IMR-90 (cell line): ENCODE measurements around the gene OR6N2. TPM values are rescaled to one million over a fixed set of nuclear protein-coding genes. Genes with fewer than 3 reads are reported as not detected.

ENCODE experiments used
- ATAC-seq: fragments of 200-7000 bp; cut with Tn5 transposase; 2 replicates; pipeline ENCODE4 v1.9.1; 2020; ENCODE audit warnings: low read depth, mild to moderate bottlenecking, moderate library complexity
- BruUV-seq: library from RNA; stranded (reverse); fragments of 400-500 nt; replicated peaks from 2 replicates; lab custom pipeline; 2021; lab: Mats Ljungman, UMichigan
- CTCF ChIA-PET: fragments of 300-600 bp; formaldehyde crosslinking; extraction: SDS; loops from one replicate; lab custom pipeline; 2021; ENCODE audit warnings: antibody characterized with exemption; lab: Yijun Ruan, JAX
- POLR2A ChIA-PET: fragments of 300-600 bp; sonication (Branson Sonifier 250); formaldehyde crosslinking; loops from one replicate; lab custom pipeline; 2022; ENCODE audit warnings: antibody characterized with exemption; ENCODE audit not compliant: unreplicated experiment; lab: Charles Lee
- DNase-seq: peaks from one replicate; pipeline ENCODE4 v3.0.0; 2013
- H2AFZ ChIP-seq: replicated peaks from 2 replicates; pipeline ENCODE3; 2013; ENCODE audit warnings: low read length, mild to moderate bottlenecking; ENCODE audit not compliant: poor library complexity
- H2AK5ac ChIP-seq: 2 replicates; pipeline ENCODE4 v1.6.1; 2013; ENCODE audit warnings: low read depth, low read length, inconsistent platforms
- H2AK9ac ChIP-seq: replicated peaks from 2 replicates; pipeline ENCODE3; 2013; ENCODE audit warnings: mild to moderate bottlenecking, low read depth, low read length, moderate library complexity; ENCODE audit not compliant: poor library complexity
- H2BK120ac ChIP-seq: 2 replicates; pipeline ENCODE4 v1.6.1; 2013; ENCODE audit warnings: low read depth, low read length, inconsistent platforms
- H2BK15ac ChIP-seq: 3 replicates; pipeline ENCODE4 v1.6.1; 2013; ENCODE audit warnings: low read depth, low read length, inconsistent platforms
- H2BK20ac ChIP-seq: 2 replicates; pipeline ENCODE4 v1.6.1; 2013; ENCODE audit warnings: low read depth, mild to moderate bottlenecking, inconsistent platforms, low read length, moderate library complexity
- H2BK5ac ChIP-seq: 2 replicates; pipeline ENCODE4 v1.6.1; 2013; ENCODE audit warnings: mild to moderate bottlenecking, low read depth, low read length, inconsistent platforms; ENCODE audit not compliant: poor library complexity, severe bottlenecking
- H3K14ac ChIP-seq: replicated peaks from 2 replicates; pipeline ENCODE4 v1.6.1; 2013; ENCODE audit warnings: low read depth, low read length, inconsistent platforms
- H3K18ac ChIP-seq: 2 replicates; pipeline ENCODE4 v1.6.1; 2013; ENCODE audit warnings: low read depth, low read length, control low read depth
- H3K23ac ChIP-seq: 2 replicates; pipeline ENCODE4 v1.6.1; 2013; ENCODE audit warnings: low read depth, low read length, inconsistent platforms
- H3K27ac ChIP-seq: 2 replicates; pipeline ENCODE4 v1.5.1; 2013; ENCODE audit warnings: mild to moderate bottlenecking, control low read depth, low read length; ENCODE audit not compliant: insufficient read depth
- H3K27me3 ChIP-seq: 2 replicates; pipeline ENCODE4 v1.6.1; 2013; ENCODE audit warnings: low read length; ENCODE audit not compliant: control insufficient read depth, insufficient read depth
- H3K36me3 ChIP-seq: 2 replicates; pipeline ENCODE4 v1.6.1; 2013; ENCODE audit warnings: low read length, mixed read lengths; ENCODE audit not compliant: control insufficient read depth, insufficient read depth
- H3K4ac ChIP-seq: 2 replicates; pipeline ENCODE4 v1.6.1; 2013; ENCODE audit warnings: low read depth, low read length, inconsistent platforms
- H3K4me1 ChIP-seq: 2 replicates; pipeline ENCODE4 v1.6.1; 2013; ENCODE audit warnings: low read length, mixed read lengths; ENCODE audit not compliant: control insufficient read depth, insufficient read depth
- H3K4me2 ChIP-seq: 2 replicates; pipeline ENCODE4 v1.6.1; 2013; ENCODE audit warnings: low read depth, mild to moderate bottlenecking, control low read depth, low read length, moderate library complexity
- H3K4me3 ChIP-seq: 2 replicates; pipeline ENCODE4 v1.5.1; 2013; ENCODE audit warnings: low read depth, mild to moderate bottlenecking, control low read depth, low read length, moderate library complexity; ENCODE audit not compliant: insufficient read depth
- H3K56ac ChIP-seq: 2 replicates; pipeline ENCODE4 v1.6.1; 2013; ENCODE audit warnings: low read length, inconsistent platforms; ENCODE audit not compliant: insufficient read depth; ENCODE audit errors: extremely low read depth
- H3K79me1 ChIP-seq, 2 experiments: 2 replicates each; pipeline ENCODE4 v1.6.1; 2013; ENCODE audit warnings: low read length in 2 of 2, inconsistent platforms in 1 of 2, low read depth in 1 of 2
- H3K9ac ChIP-seq: 2 replicates; pipeline ENCODE4 v1.6.1; 2013; ENCODE audit warnings: low read depth, low read length, control low read depth
- H3K9me1 ChIP-seq: 2 replicates; pipeline ENCODE4 v1.6.1; 2013; ENCODE audit warnings: low read length, inconsistent platforms; ENCODE audit not compliant: insufficient read depth
- H3K9me3 ChIP-seq: 2 replicates; pipeline ENCODE4 v1.6.1; 2013; ENCODE audit warnings: low read length; ENCODE audit not compliant: control insufficient read depth, insufficient read depth
- H4K20me1 ChIP-seq: 2 replicates; pipeline ENCODE4 v1.6.1; 2013; ENCODE audit warnings: low read length, inconsistent platforms; ENCODE audit not compliant: insufficient read depth
- H4K5ac ChIP-seq: 2 replicates; pipeline ENCODE4 v1.6.1; 2013; ENCODE audit warnings: mild to moderate bottlenecking, low read depth, low read length, control low read depth
- H4K8ac ChIP-seq, 2 experiments: 2 replicates each; pipeline ENCODE4 v1.6.1; 2013; ENCODE audit warnings: low read depth in 2 of 2, low read length in 2 of 2, control low read depth in 1 of 2, inconsistent platforms in 1 of 2
- H4K91ac ChIP-seq: 2 replicates; pipeline ENCODE4 v1.6.1; 2013; ENCODE audit warnings: low read depth, low read length, inconsistent platforms; ENCODE audit not compliant: insufficient read depth
- BHLHE40 ChIP-seq: fragments of 150-350 bp; IDR thresholded peaks from 2 replicates; pipeline ENCODE4 v1.6.1; 2016; ENCODE audit warnings: mild to moderate bottlenecking, low read depth, low read length
- CEBPB ChIP-seq: IDR thresholded peaks from 2 replicates; pipeline ENCODE4 v1.6.1; 2012; ENCODE audit warnings: low read depth, low read length, improper control_type of control experiment
- CHD1 ChIP-seq: IDR thresholded peaks from 2 replicates; pipeline ENCODE4 v1.6.1; 2012; ENCODE audit warnings: low read depth, low read length, improper control_type of control experiment
- ELK1 ChIP-seq: fragments of 150-350 bp; IDR thresholded peaks from 2 replicates; pipeline ENCODE4 v1.6.1; 2016; ENCODE audit warnings: low read depth, mild to moderate bottlenecking, low read length, moderate library complexity, borderline replicate concordance
- FOS ChIP-seq: fragments of 150-350 bp; IDR thresholded peaks from 2 replicates; pipeline ENCODE4 v1.6.1; 2016; ENCODE audit warnings: low read depth, low read length
- MAFK ChIP-seq: IDR thresholded peaks from 2 replicates; pipeline ENCODE4 v1.6.1; 2012; ENCODE audit warnings: low read depth, low read length, improper control_type of control experiment
- MAZ ChIP-seq: IDR thresholded peaks from 2 replicates; pipeline ENCODE4 v1.6.1; 2012; ENCODE audit warnings: low read depth, mild to moderate bottlenecking, low read length, improper control_type of control experiment, moderate library complexity, borderline replicate concordance
- MXI1 ChIP-seq: IDR thresholded peaks from 2 replicates; pipeline ENCODE4 v1.6.1; 2012; ENCODE audit warnings: low read depth, mild to moderate bottlenecking, low read length, moderate library complexity, borderline replicate concordance
- NFE2L2 ChIP-seq: fragments of 150-350 bp; IDR thresholded peaks from 2 replicates; pipeline ENCODE4 v1.6.1; 2016; ENCODE audit warnings: low read depth, mild to moderate bottlenecking, low read length
- RAD21 ChIP-seq: IDR thresholded peaks from 2 replicates; pipeline ENCODE4 v1.6.1; 2012; ENCODE audit warnings: low read length, improper control_type of control experiment
- RFX5 ChIP-seq: IDR thresholded peaks from 2 replicates; pipeline ENCODE4 v1.8.0; 2012; ENCODE audit warnings: low read depth, mild to moderate bottlenecking, low read length, moderate library complexity
- SMC3 ChIP-seq: fragments of 150-350 bp; IDR thresholded peaks from 2 replicates; pipeline ENCODE4 v1.6.1; 2016; ENCODE audit warnings: low read depth, mild to moderate bottlenecking, antibody characterized with exemption, low read length, moderate library complexity
- WGBS, 2 experiments: methylation state at CpG; one replicate each; pipeline versions ENCODE4 v1.1.5 to v1.1.7; 2013; ENCODE audit warnings: missing lambda C conversion rate in 2 of 2; ENCODE audit not compliant: insufficient read length in 1 of 2; ENCODE audit errors: extremely low coverage in 2 of 2; 5-methylcytosine and 5-hydroxymethylcytosine counted together
- dilution Hi-C: fragments of 300-500 bp; cut with HindIII; formaldehyde crosslinking; loops from one replicate; pipeline ENCODE4 v1.14.3; 2018; ENCODE audit warnings: low sequenced_read_pairs; ENCODE audit not compliant: unreplicated experiment
- in situ Hi-C: fragments of 300-500 bp; cut with MboI; formaldehyde crosslinking; loops from 3 replicates; pipeline ENCODE4 v1.14.3; 2019; ENCODE audit warnings: low sequenced_read_pairs, inconsistent platforms, mixed read lengths
- intact Hi-C: fragments of 100-400 bp; cut with micrococcal nuclease; formaldehyde crosslinking; loops from 2 replicates; pipeline ENCODE4 v1.10.0; 2022
- polyA plus RNA-seq, 3 experiments: library from polyadenylated mRNA; depleted of rRNA; stranded (reverse); fragments of >200 nt; gene quantifications; 2 replicates each; pipeline ENCODE4 v1.2.3, GENCODE V29; 2012; ENCODE audit warnings: low replicate concordance in 1 of 3
- total RNA-seq: library from RNA; depleted of rRNA; stranded (reverse); fragments of >200 nt; gene quantifications from 2 replicates; pipeline ENCODE4 v1.2.3, GENCODE V29; 2012
- TF ChIP-seq, protein P1 (sequence below): fragments of 150-350 bp; IDR thresholded peaks from 2 replicates; pipeline ENCODE4 v1.6.1; 2017; ENCODE audit warnings: mild to moderate bottlenecking, antibody characterized with exemption, low read length, low read depth

The OR6N2 gene
- total and polyA plus RNA-seq, 2 of the 4 experiments (the other 2 are of a cell fraction), result not detected

DNA sequence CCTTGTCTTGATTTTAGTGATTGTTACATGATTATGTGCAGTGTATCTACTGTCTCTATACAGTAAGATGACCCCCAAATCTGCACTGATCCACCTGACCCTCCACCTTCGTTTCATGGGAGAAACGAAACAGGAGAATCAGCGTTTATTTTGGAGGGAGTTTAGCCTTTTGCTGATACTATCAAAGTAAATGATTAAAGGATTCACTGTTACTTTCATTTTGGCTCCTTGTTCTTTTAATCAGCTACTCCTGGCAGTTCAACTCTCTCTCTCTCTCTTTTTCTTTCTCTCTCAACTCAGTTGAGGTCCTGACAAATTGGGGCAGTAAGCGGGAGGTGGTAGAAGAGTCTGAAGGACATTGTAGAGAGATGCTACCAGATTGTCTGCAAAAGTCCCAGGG is 50.6 kb downstream of the OR6N2 start:
- Histone ChIP-seq H3K14ac (no peak overlapping the region), H3K27ac (no peak overlapping the region), H2AK9ac (no peak overlapping the region), H2BK15ac (no peak overlapping the region), H3K9me1 (no peaks in the 10 kb centered on the region), H3K4me2 (no peak overlapping the region), H3K23ac (no peak overlapping the region), H2BK20ac (no peak overlapping the region), H3K4me3 (no peak overlapping the region), H4K20me1 (no peaks in the 10 kb centered on the region), H2BK120ac (no peak overlapping the region), H3K36me3 (no peaks in the 10 kb centered on the region), H3K9ac (no peak overlapping the region), H4K91ac (no peak overlapping the region), H2AK5ac (no peak overlapping the region), H3K56ac (no peak overlapping the region), H3K4me1 (no peaks in the 10 kb centered on the region), H2BK5ac (no peak overlapping the region), H4K5ac (no peak overlapping the region), H3K79me1 (no peaks in the 10 kb centered on the region), H3K4ac (no peak overlapping the region), H4K8ac (no peak overlapping the region), H3K18ac (no peak overlapping the region), H3K27me3 (no peaks in the 10 kb centered on the region), H2AFZ (no peak overlapping the region), H3K9me3 (no peaks in the 10 kb centered on the region)
- TF ChIP-seq NFE2L2 (no peak), FOS (no peak), MXI1 (no peak), RFX5 (no peak), CEBPB (no peak), ELK1 (no peak), CHD1 (no peak), MAFK (no peak), BHLHE40 (no peak), SMC3 (no peak), RAD21 (no peak), MAZ (no peak)
- TF ChIP-seq, protein P1, sequence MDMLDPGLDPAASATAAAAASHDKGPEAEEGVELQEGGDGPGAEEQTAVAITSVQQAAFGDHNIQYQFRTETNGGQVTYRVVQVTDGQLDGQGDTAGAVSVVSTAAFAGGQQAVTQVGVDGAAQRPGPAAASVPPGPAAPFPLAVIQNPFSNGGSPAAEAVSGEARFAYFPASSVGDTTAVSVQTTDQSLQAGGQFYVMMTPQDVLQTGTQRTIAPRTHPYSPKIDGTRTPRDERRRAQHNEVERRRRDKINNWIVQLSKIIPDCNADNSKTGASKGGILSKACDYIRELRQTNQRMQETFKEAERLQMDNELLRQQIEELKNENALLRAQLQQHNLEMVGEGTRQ, result no peak
- intact Hi-C loops (no loop called here), in situ Hi-C loops (no loop called here), dilution Hi-C loops (no loop called here)
- DNase-seq, result no peak
- ChIA-PET POLR2A (no interaction called here), CTCF (no interaction called here)
- no CpG with 5 or more reads among the region's 4 CpGs for WGBS, 2 experiments
- BruUV-seq, result no TSS peak
- no peak for ATAC-seq
